Endothelial cell of umbilical vein (primary cell): ENCODE results near the gene ZNF556. TPM values are rescaled to one million over a fixed set of nuclear protein-coding genes. Genes with fewer than 3 reads are reported as not detected.
"Not testable (repeated sequence)": the region's sequence is repeated elsewhere in the genome, so short reads cannot be mapped to it uniquely, and the experiment has no call there.

ENCODE experiments used
- BruUV-seq: library from RNA; stranded (reverse); fragments of 400-500 nt; replicated peaks from 2 replicates; lab custom pipeline; 2021; lab: Mats Ljungman, UMichigan
- CTCF ChIA-PET: fragments of 300-600, 350-600 bp; sonication (Branson Sonifier 250); formaldehyde crosslinking; loops from one replicate; lab custom pipeline; 2021; ENCODE audit warnings: antibody characterized with exemption, inconsistent platforms; lab: Charles Lee
- POLR2A ChIA-PET: fragments of 300-600, 350-600 bp; sonication (Branson Sonifier 250); formaldehyde crosslinking; loops from one replicate; lab custom pipeline; 2021; ENCODE audit warnings: antibody characterized with exemption, inconsistent platforms; lab: Charles Lee
- DNase-seq: peaks from one replicate; pipeline ENCODE4 v3.0.0-alpha.2; 2011; ENCODE audit warnings: low read depth, low spot score
- FAIRE-seq: peaks from 2 replicates; lab custom pipeline; 2011; peaks lifted over from hg19 to GRCh38; lab: Jason Lieb, UNC
- H2AFZ ChIP-seq: 2 replicates; pipeline ENCODE4 v1.6.0; 2012; ENCODE audit warnings: low read depth, low read length, control low read depth, inconsistent platforms
- H3K27ac ChIP-seq: 2 replicates; pipeline ENCODE4 v1.5.1; 2011; ENCODE audit warnings: low read depth, mild to moderate bottlenecking, control low read depth, low read length, moderate library complexity; ENCODE audit not compliant: insufficient read depth
- H3K27me3 ChIP-seq, 2 experiments: 2 replicates each; pipeline versions ENCODE4 v1.6.0 to v1.6.1; 2011; ENCODE audit warnings: low read length in 2 of 2, mixed read lengths in 1 of 2; ENCODE audit not compliant: control insufficient read depth in 2 of 2, insufficient read depth in 2 of 2
- H3K36me3 ChIP-seq, 2 experiments: 2 replicates in 1 of 2; 3 replicates in 1 of 2; pipeline ENCODE4 v1.5.1; 2011; ENCODE audit warnings: low read length in 2 of 2, mild to moderate bottlenecking in 1 of 2, moderate library complexity in 1 of 2; ENCODE audit not compliant: control insufficient read depth in 2 of 2, insufficient read depth in 2 of 2; ENCODE audit errors: extremely low read depth in 1 of 2
- H3K4me1 ChIP-seq: 3 replicates; pipeline ENCODE4 v1.5.1; 2011; ENCODE audit warnings: mild to moderate bottlenecking, low read length; ENCODE audit not compliant: control insufficient read depth, insufficient read depth; ENCODE audit errors: extremely low read depth
- H3K4me2 ChIP-seq: 2 replicates; pipeline ENCODE4 v1.6.1; 2011; ENCODE audit warnings: low read length, control low read depth, mixed read lengths; ENCODE audit not compliant: insufficient read depth
- H3K4me3 ChIP-seq, 3 experiments: fragments of 200-600 bp in 1 of 3; sonication (generic), shearing (Covaris generic) in 1 of 3; replicated peaks in 1 of 3; 2 replicates each; pipeline ENCODE4 v1.5.1; 2011 to 2016; ENCODE audit warnings: control low read depth in 3 of 3, low read length in 3 of 3, mild to moderate bottlenecking in 2 of 3, inconsistent platforms in 1 of 3, low read depth in 1 of 3, moderate library complexity in 1 of 3; ENCODE audit not compliant: insufficient read depth in 1 of 3
- H3K79me2 ChIP-seq: 2 replicates; pipeline ENCODE4 v1.6.0; 2012; ENCODE audit warnings: low read length, inconsistent platforms; ENCODE audit not compliant: control insufficient read depth, insufficient read depth
- H3K9ac ChIP-seq: replicated peaks from 2 replicates; pipeline ENCODE3; 2011; ENCODE audit warnings: low read length, control low read depth; ENCODE audit not compliant: insufficient read depth; ENCODE audit errors: extremely low read depth
- H3K9me1 ChIP-seq: replicated peaks from 3 replicates; pipeline ENCODE4 v1.6.0; 2011; ENCODE audit warnings: mild to moderate bottlenecking, low read length; ENCODE audit not compliant: control insufficient read depth, insufficient read depth; ENCODE audit errors: extremely low read depth
- H3K9me3 ChIP-seq: replicated peaks from 2 replicates; pipeline ENCODE4 v1.5.1; 2012; ENCODE audit warnings: low read length, inconsistent platforms; ENCODE audit not compliant: control insufficient read depth, insufficient read depth
- H4K20me1 ChIP-seq: replicated peaks from 2 replicates; pipeline ENCODE3; 2011; ENCODE audit warnings: mild to moderate bottlenecking, low read length; ENCODE audit not compliant: control insufficient read depth, insufficient read depth; ENCODE audit errors: extremely low read depth
- CTCF ChIP-seq, 2 donors: IDR thresholded peaks; 1 replicate in 1 of 2; 2 replicates in 1 of 2; pipeline ENCODE4 v1.5.1; 2011; ENCODE audit warnings: low read length in 2 of 2, mild to moderate bottlenecking in 2 of 2, moderate library complexity in 2 of 2, control low read depth in 1 of 2, inconsistent platforms in 1 of 2, low read depth in 1 of 2; ENCODE audit not compliant: insufficient read depth in 1 of 2; ENCODE audit errors: extremely low read depth in 1 of 2
- EZH2 ChIP-seq: IDR thresholded peaks from 2 replicates; pipeline ENCODE4 v1.6.1; 2012; ENCODE audit warnings: borderline replicate concordance, low read depth, mild to moderate bottlenecking, moderate library complexity, low read length, inconsistent platforms; ENCODE audit not compliant: severe bottlenecking
- JUN ChIP-seq: IDR thresholded peaks from 2 replicates; pipeline ENCODE4 v1.6.1; 2011; ENCODE audit warnings: borderline replicate concordance, low read depth; ENCODE audit not compliant: insufficient read length, insufficient read depth
- dilution Hi-C: fragments of 300-500 bp; cut with MboI; formaldehyde crosslinking; loops from one replicate; pipeline ENCODE4 v1.15.0; 2019; ENCODE audit warnings: low sequenced_read_pairs; ENCODE audit not compliant: extremely low pct_ligation_motif_present
- intact Hi-C: fragments of 100-400 bp; cut with micrococcal nuclease; formaldehyde crosslinking; loops from one replicate; pipeline ENCODE4 v1.10.0; 2022
- polyA plus RNA-seq, 4 experiments: library from polyadenylated mRNA; depleted of rRNA in 3 of 4; stranded (reverse) in 3 of 4; unstranded in 1 of 4; fragments of >200 nt; gene quantifications; 2 replicates each; pipeline versions ENCODE4 v1.2.1 to v1.2.3, GENCODE V29; 2011 to 2012; ENCODE audit warnings: missing spikeins in 1 of 4
- total RNA-seq: library from RNA; stranded (reverse); gene quantifications from 2 replicates; pipeline ENCODE4 v1.2.3, GENCODE V29; 2021

ZNF556 gene
- total and polyA plus RNA-seq, 2 donors (not counting 3 experiments of a cell fraction or from before 2014, with no cell fraction given) = 0.01 TPM; not detected in 1

- intact Hi-C loops (no loop called here), dilution Hi-C loops (no loop called here)
- Histone ChIP-seq H3K4me3 (no peak overlapping the region), H3K79me2 (no peaks in the 10 kb centered on the region), H3K4me2 (no peak overlapping the region), H3K9me1 (no peaks in the 10 kb centered on the region), H3K9me3 (no peaks in the 10 kb centered on the region), H2AFZ (no peak overlapping the region), H3K27me3 (no peaks in the 10 kb centered on the region), H3K4me1 (no peaks in the 10 kb centered on the region), H3K36me3 (no peaks in the 10 kb centered on the region), H4K20me1 (no peaks in the 10 kb centered on the region), H3K27ac (no peak overlapping the region), H3K9ac (no peak overlapping the region)
- CTCF ChIA-PET = interaction anchor here (1.6 kb wide), 1 partner anchor 222 kb away, joined by 7 read pairs; no protein-coding TSS in a partner anchor
- TF ChIP-seq EZH2 (no peak), CTCF (IDR thresholded peaks at IDR 0.05; ENCODE audit: extremely low read depth in 1 of 2, insufficient read depth in 1 of 2, low read depth in 1 of 2, low read length in 2 of 2) (no peak), JUN (no peak)
- no peak for DNase-seq
- FAIRE-seq = no peak
- no TSS peak for BruUV-seq
- POLR2A ChIA-PET = no interaction called here
Measured at GRCh38 chr19:2869618-2870017, 2.5 kb downstream of the ZNF556 start.

GRCh38 chr19:2872175-2872574 is 5.0 kb downstream of the ZNF556 start:
- DNase-seq, H3K27ac ChIP-seq, H4K20me1 ChIP-seq, H2AFZ ChIP-seq, POLR2A ChIA-PET, H3K79me2 ChIP-seq, dilution Hi-C loops, H3K9me1 ChIP-seq, BruUV-seq, H3K36me3 ChIP-seq, H3K4me2 ChIP-seq, FAIRE-seq, H3K27me3 ChIP-seq, H3K4me3 ChIP-seq, H3K9me3 ChIP-seq, H3K4me1 ChIP-seq, H3K9ac ChIP-seq: not testable (repeated sequence)
- intact Hi-C loops = loop anchor here (2.0 kb wide), 1 partner anchor 31 kb away; the partner anchor contains the start of gene ZNF555
- CTCF ChIA-PET = interaction anchor here (1.0 to 3.5 kb wide), 2 partner anchors 11 to 224 kb away, joined by 3 to 27 read pairs; no protein-coding TSS in a partner anchor
